HG02759 (cell line): ENCODE data around the gene AKT1.
"Not testable (repeated sequence)": the region's sequence is repeated elsewhere in the genome, so short reads cannot be mapped to it uniquely, and the experiment has no call there.

Experiments used
- ATAC-seq: cut with Tn5 transposase; IDR thresholded peaks from one replicate; pipeline ENCODE4 v1.9.1; 2021; ENCODE audit warnings: mild to moderate bottlenecking, moderate library complexity; ENCODE audit not compliant: unreplicated experiment

The AKT1 gene

DNA sequence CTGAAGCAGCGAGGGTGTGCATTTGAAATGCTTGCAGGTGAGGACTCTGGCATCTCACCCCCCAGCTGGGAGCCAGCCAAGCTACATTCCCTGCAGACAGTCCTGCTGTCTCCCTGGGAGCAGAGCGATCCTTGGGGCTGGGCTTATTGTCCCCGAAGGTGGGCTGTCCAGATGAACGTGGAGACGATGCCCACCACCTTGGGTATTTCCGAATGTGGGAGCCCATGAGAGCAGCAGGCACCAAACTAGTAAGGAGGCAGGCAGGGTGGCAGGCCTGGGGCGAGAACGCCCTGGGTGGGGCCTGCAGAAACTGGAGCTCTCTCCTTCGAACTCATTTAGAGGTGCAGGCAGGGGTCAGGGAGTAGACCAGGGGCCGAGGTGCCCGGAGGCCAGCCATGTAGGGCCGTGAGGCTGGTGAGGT is 23.8 kb upstream of the AKT1 start:
- ATAC-seq: no peak

GRCh38 chr14:104818714-104819161 is 23.2 kb upstream of the AKT1 start:
- no peak for ATAC-seq

GRCh38 chr14:104817930-104818713 is 22.6 kb upstream of the AKT1 start:
- no peak for ATAC-seq

GRCh38 chr14:104816616-104816884 is 21.0 kb upstream of the AKT1 start:
- ATAC-seq: no peak

DNA sequence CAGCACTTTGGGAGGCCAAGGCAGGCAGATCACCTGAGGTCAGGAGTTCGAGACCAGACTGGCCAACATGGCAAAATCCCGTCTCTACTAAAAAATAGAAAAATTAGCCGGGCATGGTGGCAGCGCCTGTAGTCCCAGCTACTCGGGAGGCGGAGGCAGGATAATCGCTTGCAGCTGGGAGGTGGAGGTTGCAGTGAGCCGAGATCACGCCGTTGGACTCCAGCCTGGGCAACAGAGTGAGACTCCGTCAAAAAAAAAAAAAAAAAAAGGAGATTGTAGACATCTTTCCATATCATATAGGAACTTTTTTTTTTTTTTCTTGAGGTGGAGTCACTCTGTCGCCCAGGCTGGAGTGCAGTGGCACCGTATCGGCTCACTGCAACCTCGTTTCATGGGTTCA is 19.2 kb upstream of the AKT1 start:
- not testable (repeated sequence) for ATAC-seq

DNA sequence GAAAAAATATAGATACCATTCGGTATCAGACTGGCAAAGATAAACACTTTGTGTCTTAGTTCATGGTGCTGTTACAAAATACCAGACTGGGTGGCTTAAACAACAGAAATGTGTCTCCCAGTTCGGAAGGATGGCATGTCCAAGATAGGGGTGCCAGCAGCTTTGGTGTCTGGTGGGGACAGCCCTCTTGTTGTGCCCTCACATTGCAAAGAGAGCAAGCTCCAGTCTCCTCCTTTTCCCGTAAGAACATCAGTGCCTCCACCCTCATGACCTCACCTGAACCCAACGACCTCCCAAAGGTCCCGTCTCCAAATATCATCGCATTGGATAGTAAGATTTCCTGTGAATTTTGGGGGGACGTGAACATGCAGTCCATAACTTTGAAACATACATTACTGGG is 17.7 kb upstream of the AKT1 start:
- no peak for ATAC-seq

DNA sequence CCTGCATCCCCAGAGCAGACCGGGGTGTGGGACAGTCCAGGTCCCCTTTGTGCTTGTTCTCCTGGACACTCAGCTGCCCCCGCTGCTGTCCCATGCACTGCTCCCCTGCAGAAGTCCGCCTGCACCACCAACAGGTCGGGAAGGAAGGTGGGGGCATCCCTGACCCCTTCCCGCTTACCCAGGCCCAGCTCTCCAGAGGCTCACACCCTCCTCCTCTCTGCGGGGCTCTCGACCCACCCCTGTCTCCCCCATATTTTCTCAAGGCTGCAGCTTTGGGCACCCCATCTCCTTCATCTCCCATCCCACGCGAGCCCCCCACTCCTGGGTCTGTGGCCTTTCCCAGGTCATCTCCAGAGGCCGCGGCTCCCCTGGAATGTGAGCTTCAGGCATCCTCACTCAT is 14.8 kb upstream of the AKT1 start:
- no peak for ATAC-seq

GRCh38 chr14:104808456-104808855 is 12.9 kb upstream of the AKT1 start:
- no peak for ATAC-seq

DNA sequence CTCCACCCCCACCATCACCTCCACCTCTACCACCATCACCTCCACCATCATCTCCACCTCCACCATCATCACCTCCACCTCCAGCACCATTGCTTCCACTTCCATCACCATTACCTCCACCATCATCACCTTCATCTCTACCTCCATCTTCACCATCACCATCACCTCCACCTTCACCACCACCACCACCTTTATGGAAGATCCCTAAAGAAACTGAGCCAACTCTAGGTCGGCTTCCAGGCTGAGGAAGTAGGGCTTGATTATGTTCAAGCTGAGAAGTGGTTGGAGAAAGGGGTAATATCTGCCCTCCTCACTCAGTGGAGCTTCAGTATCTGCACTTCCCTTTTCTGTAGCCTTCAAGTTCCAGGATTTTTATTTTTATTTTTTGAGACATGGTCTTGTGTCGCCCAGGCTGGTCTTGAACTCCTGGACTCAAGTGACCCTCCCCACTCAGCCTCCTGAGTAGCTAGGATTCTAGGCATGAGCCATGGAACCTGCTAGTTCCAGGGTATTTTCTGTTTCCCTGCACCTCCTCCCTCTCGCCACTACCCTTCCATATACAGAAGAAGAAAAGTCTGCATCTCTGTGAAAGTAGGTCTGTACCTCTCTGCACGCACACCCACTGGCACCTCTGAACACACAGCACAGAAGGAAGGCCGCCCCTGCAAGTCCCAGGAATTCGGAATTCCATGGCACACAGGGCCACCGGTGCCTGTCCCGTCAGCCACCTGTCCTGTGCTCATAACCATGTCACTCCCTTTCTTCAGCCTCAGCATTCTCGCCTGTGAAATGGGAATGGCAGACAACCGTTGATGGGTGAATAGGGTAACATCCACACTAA is 11.3 kb upstream of the AKT1 start:
- ATAC-seq: no peak

- ATAC-seq: no peak
Measured at GRCh38 chr14:104805941-104806624, 10.5 kb upstream of the AKT1 start.

- ATAC-seq: no peak
Measured at GRCh38 chr14:104805326-104805678, 9.8 kb upstream of the AKT1 start.

DNA sequence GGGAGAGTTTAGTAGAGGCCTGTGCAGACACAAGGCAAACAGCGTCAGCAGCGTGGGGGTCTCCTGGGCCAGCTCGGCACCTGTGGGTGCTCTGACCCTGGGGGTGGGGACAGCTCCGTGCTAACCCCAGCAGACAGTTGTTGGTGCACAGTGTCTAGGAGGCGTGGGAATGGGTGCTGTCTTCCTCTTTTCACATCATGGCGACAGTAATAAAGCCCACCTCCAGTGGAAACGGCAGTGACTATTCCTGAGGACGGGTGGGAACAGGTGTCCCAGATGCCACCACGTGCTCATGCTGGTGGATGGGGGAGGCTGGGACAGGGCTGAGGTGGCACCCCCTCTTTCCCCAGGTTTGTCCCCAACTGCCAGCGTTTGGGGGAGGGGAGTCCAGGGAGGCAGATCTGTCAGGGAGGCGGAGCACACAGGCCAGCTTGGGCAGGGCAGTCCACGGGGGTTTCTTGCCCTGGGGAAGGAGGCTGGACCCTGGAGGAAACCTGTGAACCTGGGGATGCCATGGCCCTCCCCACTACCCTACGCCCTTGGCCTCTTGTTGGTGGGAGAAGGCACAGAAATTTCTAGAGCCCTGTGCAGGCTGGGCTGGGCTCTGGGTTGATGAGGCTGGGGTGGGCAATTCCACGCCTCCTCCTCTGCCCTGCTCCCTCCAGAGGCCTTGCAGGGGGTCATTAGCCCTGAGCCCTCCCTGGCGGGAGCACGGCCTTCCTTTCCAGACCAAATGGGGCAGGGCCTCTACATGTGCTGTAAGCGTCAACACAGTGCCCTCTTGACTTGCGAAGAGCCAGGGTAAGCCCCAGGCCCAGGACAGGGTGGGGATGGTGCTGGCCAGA is 9.2 kb upstream of the AKT1 start:
- no peak for ATAC-seq

DNA sequence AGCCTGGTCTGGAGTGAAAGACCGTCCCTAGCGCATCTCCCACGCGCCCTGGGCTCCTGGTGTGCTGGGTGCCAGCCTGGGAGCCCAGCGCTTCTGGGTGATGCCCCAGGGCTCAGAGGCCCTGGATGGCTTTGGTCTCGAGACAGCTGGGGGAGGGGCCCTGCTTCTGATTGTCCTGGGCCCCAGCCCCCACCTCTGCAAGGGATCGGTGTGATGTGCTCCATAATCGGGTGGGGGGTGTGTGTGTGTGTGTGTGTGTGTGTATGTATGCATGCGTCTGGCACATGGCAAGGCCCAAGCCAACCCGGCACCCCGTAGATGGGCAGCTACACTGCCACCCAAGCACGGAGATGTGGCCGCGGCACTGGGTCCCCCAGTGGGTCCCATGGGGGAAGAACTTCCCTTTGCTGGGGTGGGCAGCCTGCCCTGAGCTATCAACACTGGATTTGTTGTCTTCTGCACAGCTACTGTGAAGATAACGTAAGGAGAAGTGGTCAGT is 8.4 kb upstream of the AKT1 start:
- ATAC-seq: no peak

DNA sequence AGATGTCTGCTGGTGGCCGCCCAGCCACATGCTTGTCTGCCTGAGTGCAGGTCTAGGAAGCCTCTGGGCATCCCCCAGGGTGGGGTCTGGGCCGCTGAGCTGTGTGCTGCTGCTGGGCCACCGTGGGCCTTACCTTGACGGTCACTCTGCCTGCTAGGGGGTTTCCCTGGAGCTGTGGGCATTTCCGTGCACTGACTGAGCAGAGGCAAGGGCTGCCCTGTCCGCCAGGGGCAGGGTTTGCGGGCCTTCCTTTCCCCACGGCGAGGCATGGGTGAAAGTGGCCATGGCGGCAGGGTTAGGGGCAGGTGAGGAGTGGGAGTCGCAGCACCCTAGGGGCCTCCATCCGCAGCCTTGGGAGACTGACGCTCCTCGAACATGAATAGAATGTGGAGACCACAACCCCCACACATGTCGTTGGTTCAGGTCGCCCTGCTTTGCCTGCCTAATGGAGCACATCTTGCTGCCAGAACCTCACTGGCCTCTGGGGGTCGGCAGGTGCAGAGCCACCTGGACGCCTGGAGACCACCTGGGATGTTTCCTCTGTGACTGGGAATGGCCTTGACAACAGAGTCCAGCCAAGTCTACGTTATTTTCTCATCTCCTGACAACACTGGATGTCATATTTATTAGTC is 7.8 kb upstream of the AKT1 start:
- no peak for ATAC-seq

DNA sequence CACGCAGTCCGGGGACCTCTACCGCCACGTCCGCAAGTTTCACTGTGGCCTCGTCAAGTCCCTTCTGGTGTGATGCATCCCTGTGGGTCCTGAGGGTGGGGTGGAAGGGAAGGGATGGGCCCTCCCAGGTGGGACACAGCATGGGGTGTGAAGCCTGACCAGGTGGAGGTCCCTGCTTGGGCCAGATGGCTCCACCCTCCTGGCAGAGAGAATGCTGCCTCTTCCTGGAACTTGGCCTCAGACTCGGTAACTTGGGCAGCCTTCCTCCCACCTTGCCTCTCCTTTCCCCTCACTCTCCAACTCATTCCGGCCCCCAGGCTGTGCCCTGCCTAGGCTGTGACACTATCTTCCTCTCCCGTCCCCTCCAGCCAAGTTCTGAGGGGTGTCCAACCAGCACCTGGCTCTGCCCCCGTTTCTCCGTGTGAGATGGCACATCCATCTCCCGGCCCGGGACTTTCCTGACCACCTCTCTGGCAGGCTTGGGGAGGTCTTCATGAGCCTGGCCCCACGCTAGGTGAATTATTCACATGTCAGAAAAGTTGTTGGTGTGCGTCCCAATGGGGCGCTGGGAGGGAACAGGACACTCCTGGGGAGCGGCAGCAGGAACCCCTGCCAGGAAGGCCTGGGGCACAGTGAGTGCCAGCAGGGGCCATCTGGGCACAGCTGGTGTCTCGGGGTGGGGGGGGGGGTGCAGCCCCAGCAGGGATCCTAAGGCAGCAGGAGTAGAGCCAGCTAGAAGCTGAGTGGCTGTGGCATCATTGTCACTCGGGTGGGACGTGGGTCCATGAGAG is 7.0 kb upstream of the AKT1 start:
- ATAC-seq: no peak

GRCh38 chr14:104801520-104802393 is 6.2 kb upstream of the AKT1 start:
- ATAC-seq: no peak

DNA sequence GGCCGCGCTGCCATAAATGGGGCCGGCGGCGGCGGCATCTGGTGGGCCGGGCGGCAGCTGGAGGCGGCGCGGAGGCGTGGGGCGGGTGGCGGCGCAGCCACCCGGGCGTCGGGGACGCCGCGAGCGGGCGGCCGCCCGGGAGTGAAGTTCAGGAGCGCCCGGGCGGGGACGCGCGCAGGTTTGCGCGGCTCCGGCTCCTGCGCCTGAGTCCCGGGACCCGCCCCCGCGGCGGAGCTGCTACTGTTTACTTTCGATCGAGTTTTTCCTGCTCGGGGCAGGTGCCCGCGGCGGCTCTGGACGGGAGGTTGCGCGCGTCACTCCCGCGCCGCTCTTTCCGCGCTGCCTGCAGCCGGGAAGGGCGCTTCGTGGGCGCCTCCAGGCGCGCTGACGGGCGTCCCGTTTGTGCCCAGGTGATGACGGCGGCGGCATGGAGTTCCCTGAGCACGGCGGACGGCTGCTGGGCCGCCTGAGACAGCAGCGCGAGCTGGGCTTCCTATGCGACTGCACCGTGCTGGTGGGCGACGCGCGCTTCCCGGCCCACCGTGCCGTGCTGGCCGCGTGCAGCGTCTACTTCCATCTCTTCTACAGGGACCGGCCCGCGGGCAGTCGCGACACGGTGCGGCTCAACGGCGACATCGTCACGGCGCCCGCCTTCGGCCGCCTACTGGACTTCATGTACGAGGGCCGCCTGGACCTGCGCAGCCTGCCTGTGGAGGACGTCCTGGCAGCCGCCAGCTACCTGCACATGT is 5.4 kb upstream of the AKT1 start, which contains the start of gene ZBTB42:
TSS of gene ZBTB42 (plus strand) at position 331 of the 749 bp plus-strand sequence. CDS start at position 428, 97 bp downstream.
- peak; percentile 47 for ATAC-seq
